ENCODE measurements around the gene MRPL40. TPM values are rescaled to one million over a fixed set of nuclear protein-coding genes. Genes with fewer than 3 reads are reported as not detected.
A peak's percentile ranks its signal among the peaks of the same experiment; 100 is the strongest.

Gene MRPL40
- total RNA-seq, 1 experiment from 2014 or later = 47.3 TPM

DNA sequence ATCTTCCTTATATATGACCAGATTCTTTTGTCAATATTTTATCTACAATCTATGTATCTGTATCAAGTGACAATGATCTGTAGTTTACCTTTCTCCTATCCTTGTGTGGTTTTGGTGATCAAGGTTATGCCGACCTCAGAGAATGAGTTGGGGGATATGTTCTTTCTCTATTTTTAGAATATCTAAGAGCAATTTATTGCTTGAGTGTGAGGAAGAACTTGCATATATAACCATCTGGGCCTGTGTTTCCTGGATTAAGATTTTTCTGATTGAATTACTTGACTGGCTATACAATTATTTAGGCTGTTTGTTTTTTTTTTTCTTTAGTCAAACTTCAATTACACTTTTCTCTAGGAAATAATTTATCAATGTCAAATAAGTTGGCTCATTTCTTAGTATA is 29.2 kb downstream of the MRPL40 start:
- DNase-seq (ENCODE audit: low read depth) = no peak

- no peak for DNase-seq (ENCODE audit: low read depth)
Observed at GRCh38 chr22:19463008-19463407, 30.7 kb downstream of the MRPL40 start.

GRCh38 chr22:19463491-19464469 is 31.4 kb downstream of the MRPL40 start:
- DNase-seq (ENCODE audit: low read depth) = no peak

- DNase-seq (ENCODE audit: low read depth) = no peak
Observed at GRCh38 chr22:19464546-19464945, 32.2 kb downstream of the MRPL40 start.

- DNase-seq (ENCODE audit: low read depth) = no peak
Observed at GRCh38 chr22:19464975-19465374, 32.6 kb downstream of the MRPL40 start.

DNA sequence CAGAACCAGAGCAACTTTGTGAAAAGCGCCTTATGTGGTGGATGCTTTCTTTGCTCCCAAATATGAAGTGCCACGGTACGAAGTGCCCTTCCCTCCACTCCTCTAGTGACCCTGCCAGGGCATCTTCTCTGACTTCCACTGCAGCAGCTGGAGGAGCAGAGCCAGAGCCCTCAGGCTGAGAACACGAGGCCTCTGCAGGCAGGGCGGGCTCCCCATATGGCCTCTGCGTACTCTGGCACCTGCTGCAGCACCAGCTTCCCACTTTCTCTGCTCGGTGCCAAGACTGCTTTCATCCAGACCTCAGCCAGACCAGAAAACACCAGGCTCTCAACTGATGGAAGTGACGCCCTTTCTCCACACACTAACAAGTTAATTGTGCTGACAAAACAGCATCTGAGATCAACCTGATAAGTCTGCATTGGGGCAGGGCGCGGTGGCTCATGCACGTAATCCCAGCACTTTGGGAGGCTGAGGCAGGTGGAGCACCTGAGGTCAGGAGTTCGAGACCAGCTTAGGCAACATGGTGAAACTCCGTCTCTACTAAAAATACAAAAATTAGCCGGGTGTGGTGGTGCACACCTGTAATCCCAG is 33.9 kb downstream of the MRPL40 start:
- no peak for DNase-seq (ENCODE audit: low read depth)

DNA sequence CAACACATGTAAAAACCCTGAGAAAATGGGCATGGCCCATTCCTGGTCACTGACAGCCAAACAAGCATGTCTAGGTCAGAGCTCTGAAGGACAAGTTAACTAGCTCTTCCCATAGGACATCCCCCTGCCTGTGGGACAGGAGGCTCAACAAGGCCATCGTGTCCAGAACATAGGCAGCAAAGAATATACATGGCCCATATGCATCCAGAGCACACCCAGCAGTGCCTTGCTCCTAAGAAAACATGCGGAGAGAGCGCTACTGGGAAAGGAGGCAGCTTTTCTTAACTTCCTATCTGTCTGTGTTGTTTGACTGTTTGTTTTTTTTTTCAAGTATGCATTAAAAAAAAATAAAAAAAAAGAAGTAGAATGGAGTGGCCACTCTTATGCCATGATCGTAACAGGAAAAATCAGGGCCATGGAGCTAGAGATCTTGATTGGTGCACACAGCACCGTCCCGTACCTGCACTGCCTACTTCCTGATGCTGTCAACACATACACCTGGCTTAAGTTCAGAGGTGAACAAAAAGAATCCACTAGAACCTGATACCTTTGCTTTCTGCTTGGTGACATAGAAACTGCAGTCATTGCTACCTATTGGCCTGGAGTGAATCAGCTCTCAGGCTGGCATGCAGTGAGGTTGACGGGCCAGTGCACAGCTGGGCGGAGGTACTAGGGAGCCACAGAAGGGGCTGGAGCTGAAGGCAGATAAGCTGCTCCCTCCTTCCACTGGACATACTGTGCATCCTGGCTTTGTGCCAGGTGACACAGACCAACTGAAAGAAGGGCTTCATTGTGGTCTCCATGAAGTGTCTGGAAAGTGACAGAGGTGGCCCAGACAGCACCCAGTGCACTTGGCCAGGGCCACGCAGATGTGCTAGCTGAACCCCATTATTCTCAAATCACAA is 34.8 kb downstream of the MRPL40 start:
- no peak for DNase-seq (ENCODE audit: low read depth)

DNA sequence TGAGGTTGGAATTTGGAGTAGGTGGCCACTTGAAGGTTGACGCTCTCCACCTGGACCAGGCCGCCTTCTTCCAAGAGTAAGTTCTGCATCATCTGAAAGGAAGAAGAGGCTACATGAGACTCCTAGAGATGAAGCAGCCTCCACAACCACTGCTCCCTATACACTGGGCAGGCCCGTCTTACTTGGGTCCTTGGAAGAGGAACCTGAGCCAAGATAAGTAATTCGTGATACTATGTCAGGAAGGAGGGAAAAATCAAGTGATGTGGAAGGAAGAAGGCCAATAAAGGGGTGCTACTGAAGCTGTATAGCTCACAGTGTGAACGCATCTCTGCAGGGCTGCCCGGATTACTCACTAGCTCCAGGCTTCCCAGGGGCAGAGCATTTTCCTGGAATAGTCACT is 35.6 kb downstream of the MRPL40 start:
- DNase-seq (ENCODE audit: low read depth) = no peak

- DNase-seq (ENCODE audit: low read depth) = no peak
Observed at GRCh38 chr22:19469421-19469820, 37.1 kb downstream of the MRPL40 start.

DNA sequence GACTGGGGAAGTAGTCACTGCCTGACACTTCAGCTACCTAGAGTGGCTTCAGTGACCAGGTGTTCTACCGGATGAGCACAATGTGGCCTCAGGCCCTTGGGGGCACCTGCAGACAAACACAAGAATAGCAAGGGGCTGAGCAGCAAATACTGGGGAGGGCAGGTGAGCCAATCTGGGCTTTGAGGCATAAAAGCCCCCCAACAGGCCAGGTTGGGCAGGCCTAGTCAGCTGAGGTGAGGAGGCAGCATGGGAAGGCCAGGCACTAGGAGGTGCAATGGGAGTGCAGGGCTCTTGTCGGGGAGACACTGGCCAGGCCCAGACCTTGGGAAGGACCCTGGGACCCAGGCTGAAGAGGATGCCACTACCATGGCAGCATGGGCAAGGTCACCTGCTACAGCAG is 37.7 kb downstream of the MRPL40 start:
- no peak for DNase-seq (ENCODE audit: low read depth)

GRCh38 chr22:19471572-19471971 is 39.2 kb downstream of the MRPL40 start:
- no peak for DNase-seq (ENCODE audit: low read depth)

GRCh38 chr22:19472233-19472632 is 39.9 kb downstream of the MRPL40 start:
- DNase-seq (ENCODE audit: low read depth) = no peak

- DNase-seq (ENCODE audit: low read depth) = no peak
Observed at GRCh38 chr22:19473578-19473977, 41.2 kb downstream of the MRPL40 start.

DNA sequence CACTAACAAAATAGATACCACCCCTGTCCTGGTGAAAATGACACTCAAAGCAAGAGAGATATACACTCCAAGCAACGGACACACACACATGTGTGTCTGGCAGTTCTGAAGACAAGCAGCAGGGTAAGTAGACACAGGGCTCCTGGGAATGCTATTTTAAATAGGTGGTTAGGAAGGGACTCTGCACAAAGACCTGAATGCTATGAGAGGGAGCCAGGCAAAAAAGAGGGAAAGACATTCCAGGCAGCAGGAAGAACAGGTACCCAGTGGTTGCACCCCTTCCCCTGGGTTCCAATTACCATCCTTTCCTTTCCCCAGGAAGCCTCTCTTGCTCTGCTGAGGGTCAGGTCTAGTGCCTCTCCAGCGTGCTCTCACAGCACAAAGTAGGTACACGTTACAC is 43.7 kb downstream of the MRPL40 start:
- DNase-seq (ENCODE audit: low read depth) = no peak

- no peak for DNase-seq (ENCODE audit: low read depth)
Observed at GRCh38 chr22:19477321-19478044, 45.1 kb downstream of the MRPL40 start.

DNA sequence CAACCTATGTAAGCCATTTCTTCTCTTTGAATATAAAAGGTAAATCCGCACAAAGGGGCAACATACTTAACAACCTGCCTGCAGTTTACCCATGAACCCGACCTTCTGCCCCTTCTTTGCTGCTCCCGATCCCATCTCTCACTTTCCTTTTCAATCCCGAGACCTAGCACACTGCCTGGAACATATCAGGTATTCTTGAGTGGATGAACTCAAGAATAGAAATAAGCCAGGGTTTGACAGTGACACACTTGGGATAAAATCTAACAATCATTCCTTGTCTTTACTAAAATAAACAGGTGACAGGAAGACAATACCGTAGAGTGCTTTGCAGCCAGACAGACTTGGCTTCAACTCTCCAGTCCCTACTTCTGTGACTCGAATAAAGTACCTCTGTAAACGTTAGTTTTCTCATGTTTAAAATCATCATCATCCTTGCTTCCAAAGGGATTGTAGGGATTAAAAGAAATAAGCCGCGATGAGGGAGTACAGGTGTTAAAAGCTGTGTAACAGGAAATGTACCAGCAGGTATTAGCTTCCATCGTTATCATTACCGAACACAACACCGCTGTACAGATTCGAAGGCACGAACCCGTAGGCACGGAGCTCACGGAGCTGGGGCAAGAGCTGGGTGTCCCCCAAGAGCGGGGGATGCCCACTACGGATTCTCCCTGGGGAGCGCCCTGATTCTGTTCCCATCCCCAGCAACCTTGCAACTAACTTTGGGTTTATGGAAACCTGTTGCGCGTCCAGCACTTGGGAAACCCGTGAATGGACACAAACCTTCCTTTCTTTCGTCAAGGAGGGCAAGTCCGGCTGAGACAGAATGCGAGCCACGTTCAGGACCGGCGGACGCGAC is 45.9 kb downstream of the MRPL40 start:
- no peak for DNase-seq (ENCODE audit: low read depth)

DNA sequence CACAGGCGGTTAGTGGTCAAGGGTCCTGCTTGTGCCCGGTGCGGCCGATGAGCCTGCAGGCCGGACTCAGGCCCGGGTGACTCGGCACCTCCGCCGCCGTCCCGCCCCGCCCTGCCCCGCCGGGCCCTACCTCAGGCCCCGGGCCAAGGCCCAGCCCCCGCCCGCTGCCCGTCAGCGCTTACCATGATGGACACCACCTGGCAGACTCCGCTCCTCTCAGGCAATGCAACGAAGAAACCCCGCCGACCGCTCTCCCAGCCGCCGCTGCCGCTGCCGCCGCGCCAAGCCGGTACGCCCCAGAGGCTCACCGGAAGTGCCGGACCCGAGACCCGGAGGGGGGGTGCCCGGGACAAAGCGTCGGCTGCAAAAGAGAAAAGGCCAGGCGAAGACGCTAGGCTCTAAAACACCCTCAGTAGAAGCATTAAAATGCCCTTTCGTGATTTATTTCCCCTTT is 46.6 kb downstream of the MRPL40 start, which contains the start of gene UFD1:
TSS of gene UFD1 (minus strand) at position 293 of the 454 bp plus-strand sequence. CDS start at position 185, 108 bp downstream.
- DNase-seq (ENCODE audit: low read depth) = peak; percentile 78

GRCh38 chr22:19479355-19480172 is 47.2 kb downstream of the MRPL40 start, which contains the start of gene CDC45:
CDC45 (plus strand) TSS chr22:19479920; CDS start chr22:19479969, 49 bp downstream.
- DNase-seq (ENCODE audit: low read depth) = peak; percentile 98

DNA sequence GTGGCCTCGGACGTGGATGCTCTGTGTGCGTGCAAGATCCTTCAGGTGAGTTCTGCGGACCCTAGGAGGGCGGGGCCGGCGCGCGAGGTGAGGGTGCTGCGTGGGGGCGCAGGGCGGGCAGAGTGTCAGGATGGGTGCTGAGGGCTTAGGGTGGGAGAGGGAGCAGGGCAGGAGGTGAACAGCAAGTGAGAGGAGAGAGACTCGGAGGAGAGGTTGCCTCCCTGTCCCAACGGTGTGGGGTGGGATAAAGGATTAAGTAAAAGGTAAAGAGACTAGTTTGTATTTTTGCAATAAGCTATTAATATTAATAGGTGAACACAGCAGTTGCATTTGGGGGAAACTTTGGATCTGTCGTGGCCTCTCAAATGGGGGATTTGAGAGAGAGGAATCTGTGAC is 47.8 kb downstream of the MRPL40 start:
- DNase-seq (ENCODE audit: low read depth) = no peak

All from HT1080 (cell line).